K562 (cell line): ENCODE measurements around the gene CCDC70. TPM values are rescaled to one million over a fixed set of nuclear protein-coding genes. Genes with fewer than 3 reads are reported as not detected.

Experiments used
- ATAC-seq: fragments of 200-7000 bp; cut with Tn5 transposase; 3 replicates; pipeline ENCODE4 v1.9.1; 2020; ENCODE audit warnings: moderate library complexity
- BruUV-seq: library from RNA; stranded (reverse); fragments of 400-500 nt; replicated peaks from 2 replicates; lab custom pipeline; 2021; lab: Mats Ljungman, UMichigan
- CTCF ChIA-PET: fragments of 300-600 bp; formaldehyde crosslinking; extraction: SDS; loops from one replicate; lab custom pipeline; 2021; ENCODE audit warnings: low intra/inter-chr PET ratio; lab: Yijun Ruan, JAX
- POLR2A ChIA-PET: fragments of 300-600, 350-650 bp; sonication (Branson Sonifier 250); formaldehyde crosslinking; extraction: SDS; loops from one replicate; lab custom pipeline; 2021; ENCODE audit warnings: antibody characterized with exemption, inconsistent platforms; lab: Yijun Ruan, JAX
- DNase-seq, 4 experiments: peaks; one replicate each; pipeline versions ENCODE4 v3.0.0 to v3.0.0-alpha.2; 2011 to 2018; ENCODE audit warnings: low spot score in 3 of 4, mixed read lengths in 3 of 4; ENCODE audit errors: extremely low read depth in 1 of 4
- FAIRE-seq: peaks from 2 replicates; lab custom pipeline; 2011; peaks lifted over from hg19 to GRCh38; lab: Jason Lieb, UNC
- H2AFZ ChIP-seq: 2 replicates; pipeline ENCODE4 v1.6.0; 2011; ENCODE audit warnings: low read depth, low read length, control low read depth, inconsistent platforms
- H3K27ac ChIP-seq: fragments of 200-600 bp; 3 replicates; pipeline ENCODE4 v1.8.0; 2011; ENCODE audit warnings: low read depth, mild to moderate bottlenecking, control low read depth, inconsistent platforms, low read length, moderate library complexity, mixed read lengths; ENCODE audit errors: extremely low read depth
- H3K27me3 ChIP-seq, 2 experiments: fragments of 300-600 bp in 1 of 2; 2 replicates in 1 of 2; 3 replicates in 1 of 2; pipeline versions ENCODE4 v1.6.0 to v1.8.0; 2011; ENCODE audit warnings: inconsistent platforms in 2 of 2, low read length in 2 of 2, mild to moderate bottlenecking in 1 of 2, mixed read lengths in 1 of 2, moderate library complexity in 1 of 2; ENCODE audit not compliant: control insufficient read depth in 2 of 2, insufficient read depth in 2 of 2
- H3K36me3 ChIP-seq: fragments of 300-600 bp; 3 replicates; pipeline ENCODE4 v1.8.0; 2011; ENCODE audit warnings: mild to moderate bottlenecking, low read length, inconsistent platforms; ENCODE audit not compliant: control insufficient read depth, insufficient read depth
- H3K4me1 ChIP-seq, 2 experiments: fragments of 200-600 bp in 1 of 2; replicated peaks in 1 of 2; 2 replicates in 1 of 2; 3 replicates in 1 of 2; pipeline versions ENCODE4 v1.5.1 to v1.8.0; 2011; ENCODE audit warnings: inconsistent platforms in 2 of 2, low read length in 2 of 2, mild to moderate bottlenecking in 1 of 2, mixed read lengths in 1 of 2, moderate library complexity in 1 of 2; ENCODE audit not compliant: control insufficient read depth in 2 of 2, insufficient read depth in 2 of 2
- H3K4me2 ChIP-seq: 2 replicates; pipeline ENCODE4 v1.6.1; 2011; ENCODE audit warnings: low read length, control low read depth, inconsistent platforms, mixed read lengths; ENCODE audit not compliant: insufficient read depth
- H3K4me3 ChIP-seq: fragments of 200-600 bp; sonication (generic), shearing (Covaris generic); 2 replicates; pipeline ENCODE4 v1.5.1; 2016; ENCODE audit warnings: control low read depth, inconsistent platforms
- H3K79me2 ChIP-seq: fragments of 200-600 bp; 3 replicates; pipeline ENCODE4 v1.8.0; 2011; ENCODE audit warnings: low read length, inconsistent platforms; ENCODE audit not compliant: control insufficient read depth, insufficient read depth
- H3K9ac ChIP-seq, 2 experiments: 2 replicates each; pipeline versions ENCODE4 v1.6.0 to v1.6.1; 2011; ENCODE audit warnings: low read depth in 2 of 2, low read length in 2 of 2, control low read depth in 1 of 2, inconsistent platforms in 1 of 2, mild to moderate bottlenecking in 1 of 2, mixed read lengths in 1 of 2; ENCODE audit not compliant: insufficient read depth in 1 of 2
- H3K9me1 ChIP-seq: one replicate; pipeline ENCODE4 v1.6.0; 2011; ENCODE audit warnings: inconsistent platforms, mild to moderate bottlenecking, low read length, moderate library complexity; ENCODE audit not compliant: control insufficient read depth, insufficient read depth
- H3K9me3 ChIP-seq: replicated peaks from 2 replicates; pipeline ENCODE4 v1.5.1; 2011; ENCODE audit warnings: low read depth, low read length, inconsistent platforms; ENCODE audit not compliant: control insufficient read depth, insufficient read depth
- H4K20me1 ChIP-seq: replicated peaks from 2 replicates; pipeline ENCODE4 v1.6.1; 2011; ENCODE audit warnings: low read length, inconsistent platforms, mixed read lengths; ENCODE audit not compliant: control insufficient read depth, insufficient read depth
- ARID3B ChIP-seq: fragments of 250-450 bp; sonication (Bioruptor Pico); IDR thresholded peaks from 2 replicates; pipeline ENCODE4 v1.4.0; 2020; ENCODE audit warnings: borderline replicate concordance
- CTCF ChIP-seq, 3 experiments: IDR thresholded peaks in 2 of 3; conservative IDR thresholded peaks in 1 of 3; 2 replicates each; pipeline ENCODE4 v1.5.1; 2011 to 2012; ENCODE audit warnings: low read length in 3 of 3, mild to moderate bottlenecking in 3 of 3, control low read depth in 2 of 3, improper control_type of control experiment in 1 of 3, inconsistent platforms in 1 of 3, low read depth in 1 of 3, mixed read lengths in 1 of 3, moderate library complexity in 1 of 3; ENCODE audit not compliant: insufficient read depth in 2 of 3
- MCM5 ChIP-seq: fragments of 450-650 bp; IDR thresholded peaks from 2 replicates; pipeline ENCODE4 v1.6.1; 2016; ENCODE audit warnings: low read depth
- NCOA2 ChIP-seq, 2 experiments: fragments of 450-650 bp; IDR thresholded peaks; 2 replicates each; pipeline ENCODE4 v1.6.1; 2018; ENCODE audit warnings: mild to moderate bottlenecking in 2 of 2, moderate library complexity in 1 of 2; ENCODE audit not compliant: partially characterized antibody in 2 of 2
- NRF1 ChIP-seq, 2 experiments: fragments of 450-650 bp; IDR thresholded peaks in 1 of 2; conservative IDR thresholded peaks in 1 of 2; 2 replicates each; pipeline ENCODE4 v1.6.1; 2014; ENCODE audit warnings: mild to moderate bottlenecking in 2 of 2
- PRDM10 ChIP-seq: fragments of 450-650 bp; IDR thresholded peaks from 2 replicates; pipeline ENCODE4 v1.6.1; 2018; ENCODE audit not compliant: partially characterized antibody
- RNF219 ChIP-seq: fragments of 250-450 bp; sonication (Bioruptor Pico); IDR thresholded peaks from 2 replicates; pipeline ENCODE4 v1.5.0; 2022; ENCODE audit warnings: mild to moderate bottlenecking
- SAFB ChIP-seq: fragments of 200-400 bp; formaldehyde crosslinking; IDR thresholded peaks from 2 replicates; pipeline ENCODE4 v1.6.1; 2017; ENCODE audit warnings: low read depth, low read length, borderline replicate concordance
- TRIM28 ChIP-seq: fragments of 450-650 bp; IDR thresholded peaks from 2 replicates; pipeline ENCODE4 v1.6.1; 2017
- ZNF57 ChIP-seq: fragments of 450-650 bp; formaldehyde crosslinking; IDR thresholded peaks from 2 replicates; pipeline ENCODE4 v1.4.0; 2020; ENCODE audit warnings: mild to moderate bottlenecking, moderate library complexity
- WGBS: fragments of 100-300 bp; shearing (Covaris generic); methylation state at CpG from one replicate; pipeline ENCODE4 v1.1.6; 2016; ENCODE audit warnings: low coverage, mixed read lengths; ENCODE audit not compliant: insufficient coverage; ENCODE audit errors: missing lambda C conversion rate; 5-methylcytosine and 5-hydroxymethylcytosine counted together
- in situ Hi-C: fragments of 300-500 bp; cut with MboI; formaldehyde crosslinking; loops from 4 replicates; pipeline ENCODE4 v1.15.0; 2018; ENCODE audit warnings: inconsistent platforms, mixed read lengths
- intact Hi-C: fragments of 100-400 bp; cut with micrococcal nuclease; formaldehyde crosslinking; loops from 2 replicates; pipeline ENCODE4 v1.14.2; 2022
- polyA plus RNA-seq, 8 experiments: library from polyadenylated mRNA; depleted of rRNA in 4 of 8; stranded (reverse) in 5 of 8; unstranded in 3 of 8; fragments of >200 nt; fragmentation: Nextera tagmentation in 2 of 8; fragmentation: Illumina TruSeq in 1 of 8; extraction: Ambion mirVana in 2 of 8; extraction: Trizol in 1 of 8; gene quantifications; 2 replicates each; pipeline versions ENCODE4 v1.2.1 to v1.2.3, GENCODE V29; 2011 to 2014; ENCODE audit warnings: inconsistent platforms in 1 of 8, missing spikeins in 1 of 8
- total RNA-seq, 7 experiments: library from RNA; depleted of rRNA in 6 of 7; stranded (reverse); fragments of >200 nt in 6 of 7; fragmentation: Illumina TruSeq in 2 of 7; extraction: Trizol in 2 of 7; gene quantifications; 2 replicates each; pipeline versions ENCODE4 v1.2.1 to v1.2.3, GENCODE V29; 2011 to 2021; ENCODE audit warnings: low replicate concordance in 1 of 7

CCDC70 gene
- total and polyA plus RNA-seq, 9 of the 15 experiments (the other 6 are each of a cell fraction or from before 2014, with no cell fraction given) = not detected

DNA sequence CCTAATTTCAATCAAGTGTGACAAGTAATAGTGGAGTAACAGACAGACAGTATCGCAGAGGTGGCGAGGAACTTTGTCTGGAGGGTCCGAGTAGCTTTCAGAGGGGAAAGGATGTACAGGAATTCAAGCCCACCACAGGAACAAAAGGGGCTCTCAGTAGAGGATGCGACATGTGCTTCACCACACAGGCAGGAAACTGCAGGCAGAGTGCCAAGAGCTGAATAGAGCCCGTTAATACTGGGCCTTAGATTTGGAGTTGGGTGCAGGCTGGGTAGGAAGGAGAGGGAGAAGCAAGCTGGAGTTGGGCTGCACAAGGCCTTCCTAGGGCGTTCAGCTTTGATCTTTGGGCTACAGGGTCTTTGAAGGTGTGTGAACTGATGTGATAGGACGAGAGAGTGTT lies 1.2 kb downstream of the CCDC70 start:
- Histone ChIP-seq H3K4me3 (no peak overlapping the region), H3K36me3 (no peaks in the 10 kb centered on the region), H3K27ac (no peak overlapping the region), H4K20me1 (no peaks in the 10 kb centered on the region), H2AFZ (no peak overlapping the region), H3K4me1 (no peaks in the 10 kb centered on the region; a peak in 1 of 5 replicates), H3K4me2 (no peak overlapping the region), H3K79me2 (no peaks in the 10 kb centered on the region), H3K27me3 (no peaks in the 10 kb centered on the region), H3K9me1 (no peaks in the 10 kb centered on the region), H3K9ac (no peak overlapping the region), H3K9me3 (no peaks in the 10 kb centered on the region)
- CTCF ChIA-PET = no interaction called here
- FAIRE-seq (no peak), DNase-seq (no peak), ATAC-seq (no peak)
- POLR2A ChIA-PET = interaction anchor here (1.2 kb wide), 1 partner anchor 18 kb away, joined by 3 read pairs; no protein-coding TSS in a partner anchor
- WGBS = 75% methylated on average over 6 of the region's 7 CpGs
- intact Hi-C loops = no loop called here
- in situ Hi-C loops = no loop called here
- BruUV-seq = no TSS peak
- TF ChIP-seq TRIM28 (no peak), RNF219 (CRISPR knock-in tag) (no peak), NCOA2 (IDR thresholded peaks at IDR 0.05; ENCODE audit: partially characterized antibody in 2 of 2) (no peak), PRDM10 (no peak), ZNF57 (CRISPR knock-in tag) (no peak), SAFB (no peak), NRF1 (conservative IDR thresholded peaks at IDR 0.05 in 1 of 2, IDR thresholded peaks at IDR 0.05 in 1 of 2) (no peak), MCM5 (no peak), CTCF (IDR thresholded peaks at IDR 0.05 in 2 of 3, conservative IDR thresholded peaks at IDR 0.05 in 1 of 3; ENCODE audit: insufficient read depth in 2 of 3, low read depth in 1 of 3, low read length in 3 of 3) (no peak), ARID3B (CRISPR knock-in tag) (no peak)
